Stimulated activated memory B cell treated with anti-CD40 and anti-IgM and Interleukin-4, amounts not matched to agents 10 μg/mL and 1 μg/mL and 100 μg/mL, for 72 hours (primary cell): ENCODE results near the gene SLC44A1.

Source experiments
- ATAC-seq: fragments of 150-1000 bp; cut with Tn5 transposase; 2 replicates; pipeline ENCODE4 v1.10.0; 2021
- H3K27ac Mint-ChIP-seq: one replicate; pipeline ENCODE4 v1.8.0; 2022; ENCODE audit warnings: mild to moderate bottlenecking, mixed read lengths
- H3K27me3 Mint-ChIP-seq: one replicate; pipeline ENCODE4 v1.8.0; 2022; ENCODE audit warnings: mixed read lengths
- H3K36me3 Mint-ChIP-seq: one replicate; pipeline ENCODE4 v1.8.0; 2022; ENCODE audit warnings: mixed read lengths
- H3K4me1 Mint-ChIP-seq: one replicate; pipeline ENCODE4 v1.8.0; 2022; ENCODE audit warnings: mixed read lengths
- H3K4me3 Mint-ChIP-seq: one replicate; pipeline ENCODE4 v1.8.0; 2022; ENCODE audit warnings: mild to moderate bottlenecking, moderate library complexity, mixed read lengths
- H3K9me3 Mint-ChIP-seq: one replicate; pipeline ENCODE4 v1.8.0; 2022; ENCODE audit warnings: mixed read lengths

SLC44A1 gene

GRCh38 chr9:105295986-105296385 lies 51.5 kb downstream of the SLC44A1 start:
- Mint-ChIP-seq H3K9me3 (no peaks in the 10 kb centered on the region), H3K36me3 (peaks cover 21% of the 10 kb centered on the region), H3K27ac (no peak overlapping the region), H3K4me3 (no peak overlapping the region), H3K4me1 (peaks cover 4% of the 10 kb centered on the region), H3K27me3 (no peaks in the 10 kb centered on the region)
- no peak for ATAC-seq

- no peak for ATAC-seq
- Mint-ChIP-seq H3K4me1 (peaks cover 4% of the 10 kb centered on the region), H3K36me3 (peaks cover 21% of the 10 kb centered on the region), H3K27me3 (no peaks in the 10 kb centered on the region), H3K9me3 (no peaks in the 10 kb centered on the region), H3K4me3 (no peak overlapping the region), H3K27ac (no peak overlapping the region)
Measured at GRCh38 chr9:105296445-105296844, 52.0 kb downstream of the SLC44A1 start.

DNA sequence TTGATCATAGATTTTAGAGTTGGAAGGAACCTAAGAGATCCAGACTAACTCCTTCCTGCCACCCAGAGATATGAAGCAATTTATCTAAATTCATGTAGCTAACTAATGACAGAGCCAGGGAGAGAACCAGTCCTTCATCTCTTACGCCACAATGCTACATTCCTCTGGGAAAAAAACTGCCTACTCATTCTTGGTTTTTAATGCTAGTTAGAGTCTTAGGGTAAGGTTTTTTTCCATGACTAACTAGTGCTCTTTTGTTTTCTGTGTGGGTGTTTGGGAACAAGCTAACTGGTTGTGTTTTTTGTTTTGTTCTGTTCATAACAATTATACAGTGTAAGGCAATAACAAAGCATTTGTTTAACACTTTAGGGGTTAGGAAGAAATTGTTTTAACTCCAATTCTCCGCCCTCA lies 52.4 kb downstream of the SLC44A1 start:
- no peak overlapping the region for H3K27ac Mint-ChIP-seq
- no peak for ATAC-seq
- H3K36me3 Mint-ChIP-seq, result peaks cover 24% of the 10 kb centered on the region
- no peaks in the 10 kb centered on the region for H3K27me3 Mint-ChIP-seq
- no peaks in the 10 kb centered on the region for H3K9me3 Mint-ChIP-seq
- H3K4me3 Mint-ChIP-seq, result no peak overlapping the region
- H3K4me1 Mint-ChIP-seq, result peaks cover 4% of the 10 kb centered on the region

GRCh38 chr9:105297442-105298075 lies 53.1 kb downstream of the SLC44A1 start:
- Mint-ChIP-seq H3K36me3 (peaks cover 29% of the 10 kb centered on the region), H3K4me1 (peaks cover 4% of the 10 kb centered on the region), H3K4me3 (no peak overlapping the region), H3K27me3 (no peaks in the 10 kb centered on the region), H3K9me3 (no peaks in the 10 kb centered on the region), H3K27ac (no peak overlapping the region)
- no peak for ATAC-seq

DNA sequence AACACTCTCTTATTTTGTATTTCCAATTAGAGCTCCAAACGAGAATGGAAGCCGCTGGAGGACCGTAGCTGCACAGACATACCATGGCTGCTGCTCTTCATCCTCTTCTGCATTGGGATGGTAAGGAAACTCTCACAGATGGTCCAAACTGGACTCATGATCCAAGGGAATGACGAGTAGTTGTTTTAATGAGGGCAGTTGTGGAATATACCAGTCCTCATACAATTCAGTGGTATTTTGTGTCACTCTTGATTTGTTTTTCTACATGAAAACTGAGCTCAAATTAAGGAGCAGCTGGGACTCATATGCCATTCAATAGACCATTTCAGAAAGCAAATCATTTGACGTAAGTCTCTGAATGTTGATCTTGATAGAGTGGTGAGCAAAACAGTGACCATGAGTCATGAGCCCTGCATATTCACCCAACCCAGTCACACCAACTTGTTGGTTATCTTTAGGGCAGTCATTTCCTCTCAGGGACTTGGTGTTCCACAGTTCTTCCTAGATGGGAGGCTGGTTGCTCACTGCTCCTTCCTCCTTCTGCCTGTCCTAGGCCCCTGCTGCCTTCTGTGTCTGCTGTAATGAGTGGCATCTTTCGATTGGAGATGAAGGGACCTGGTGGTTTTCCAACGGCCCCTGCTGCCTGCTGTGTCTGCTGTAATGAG lies 54.9 kb downstream of the SLC44A1 start:
- H3K4me3 Mint-ChIP-seq, result no peak overlapping the region
- H3K9me3 Mint-ChIP-seq, result no peaks in the 10 kb centered on the region
- peaks cover 4% of the 10 kb centered on the region for H3K4me1 Mint-ChIP-seq
- no peaks in the 10 kb centered on the region for H3K27me3 Mint-ChIP-seq
- H3K27ac Mint-ChIP-seq, result no peak overlapping the region
- H3K36me3 Mint-ChIP-seq, result peaks cover 44% of the 10 kb centered on the region
- no peak for ATAC-seq

DNA sequence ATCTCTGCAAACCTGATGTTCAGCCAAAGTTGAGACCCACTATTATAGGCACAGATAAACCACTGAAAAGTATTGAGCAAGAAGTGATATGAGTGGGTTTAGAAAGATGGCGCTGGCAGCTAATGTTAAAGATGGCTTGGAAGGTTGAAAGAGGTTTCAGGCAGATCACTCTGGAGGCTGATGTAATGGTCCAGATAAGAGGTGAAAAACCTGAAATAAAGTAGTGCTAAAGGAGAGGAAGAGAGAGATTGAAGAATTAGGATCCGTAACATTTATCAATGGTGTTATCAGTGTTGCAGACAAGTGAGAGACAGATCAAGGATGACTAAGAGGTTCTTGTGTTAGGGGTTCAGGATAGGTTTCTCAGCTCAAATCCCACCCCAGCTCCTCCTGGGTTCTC lies 58.3 kb downstream of the SLC44A1 start:
- no peaks in the 10 kb centered on the region for H3K9me3 Mint-ChIP-seq
- ATAC-seq, result no peak
- H3K27me3 Mint-ChIP-seq, result no peaks in the 10 kb centered on the region

GRCh38 chr9:105305856-105306255 lies 61.4 kb downstream of the SLC44A1 start:
- no peak overlapping the region for H3K27ac Mint-ChIP-seq
- H3K36me3 Mint-ChIP-seq, result peaks cover 33% of the 10 kb centered on the region
- H3K9me3 Mint-ChIP-seq, result no peaks in the 10 kb centered on the region
- ATAC-seq, result no peak
- no peak overlapping the region for H3K4me3 Mint-ChIP-seq
- H3K27me3 Mint-ChIP-seq, result no peaks in the 10 kb centered on the region
- H3K4me1 Mint-ChIP-seq, result peaks cover 7% of the 10 kb centered on the region

More for the DNA sequence above, 58.3 kb downstream of the SLC44A1 start:
- H3K36me3 Mint-ChIP-seq, result peaks cover 48% of the 10 kb centered on the region
- H3K4me1 Mint-ChIP-seq, result peaks cover 7% of the 10 kb centered on the region
- H3K4me3 Mint-ChIP-seq, result no peak overlapping the region
- H3K27ac Mint-ChIP-seq, result no peak overlapping the region

DNA sequence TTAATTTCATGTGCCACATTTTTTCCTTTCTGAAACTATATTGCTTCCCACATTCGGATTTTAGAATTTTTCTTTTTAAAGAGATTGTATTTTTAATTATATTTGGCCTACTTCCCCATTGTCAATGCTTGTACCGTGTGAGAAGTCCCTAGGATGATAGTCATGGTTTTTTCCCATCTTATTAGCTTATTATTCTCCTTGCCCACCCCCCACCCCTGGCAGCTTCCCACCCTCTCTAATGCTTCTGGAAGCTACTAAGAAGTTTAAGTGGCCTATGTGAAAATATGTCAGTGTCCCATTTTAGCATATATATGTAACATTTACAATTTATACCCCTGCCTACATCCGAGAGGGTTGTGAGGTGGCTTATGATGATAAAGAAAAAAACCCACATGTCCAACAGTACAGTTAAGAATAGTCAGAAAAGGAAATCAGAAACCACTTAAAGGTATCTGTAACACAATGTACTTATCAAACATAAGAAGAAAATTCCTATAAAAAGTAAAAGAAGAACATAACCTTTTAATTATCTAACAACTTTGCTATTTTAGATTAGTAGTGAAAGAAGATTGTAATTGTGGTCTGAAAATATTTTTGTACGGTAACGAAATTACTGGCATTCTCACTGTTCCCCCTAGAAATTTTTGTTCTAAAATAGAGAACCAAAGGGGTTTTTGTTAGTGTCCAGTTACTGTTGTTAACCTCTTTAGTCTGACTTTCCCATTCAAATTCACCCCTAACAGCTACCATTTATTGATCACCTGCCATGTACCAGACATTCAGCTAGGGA lies 62.1 kb downstream of the SLC44A1 start:
- no peak overlapping the region for H3K27ac Mint-ChIP-seq
- H3K4me3 Mint-ChIP-seq, result no peak overlapping the region
- no peaks in the 10 kb centered on the region for H3K27me3 Mint-ChIP-seq
- no peak for ATAC-seq
- H3K4me1 Mint-ChIP-seq, result peaks cover 7% of the 10 kb centered on the region
- H3K36me3 Mint-ChIP-seq, result peaks cover 33% of the 10 kb centered on the region
- no peaks in the 10 kb centered on the region for H3K9me3 Mint-ChIP-seq

- no peaks in the 10 kb centered on the region for H3K27me3 Mint-ChIP-seq
- no peak overlapping the region for H3K4me3 Mint-ChIP-seq
- ATAC-seq, result no peak
- no peak overlapping the region for H3K27ac Mint-ChIP-seq
- H3K4me1 Mint-ChIP-seq, result peaks cover 7% of the 10 kb centered on the region
- H3K9me3 Mint-ChIP-seq, result no peaks in the 10 kb centered on the region
- H3K36me3 Mint-ChIP-seq, result peaks cover 32% of the 10 kb centered on the region
Measured at GRCh38 chr9:105307591-105308130, 63.2 kb downstream of the SLC44A1 start.

GRCh38 chr9:105308461-105309341 lies 64.2 kb downstream of the SLC44A1 start:
- Mint-ChIP-seq H3K9me3 (no peaks in the 10 kb centered on the region), H3K27me3 (no peaks in the 10 kb centered on the region), H3K4me1 (peaks cover 7% of the 10 kb centered on the region), H3K36me3 (peaks cover 28% of the 10 kb centered on the region), H3K4me3 (no peak overlapping the region), H3K27ac (no peak overlapping the region)
- ATAC-seq, result no peak

DNA sequence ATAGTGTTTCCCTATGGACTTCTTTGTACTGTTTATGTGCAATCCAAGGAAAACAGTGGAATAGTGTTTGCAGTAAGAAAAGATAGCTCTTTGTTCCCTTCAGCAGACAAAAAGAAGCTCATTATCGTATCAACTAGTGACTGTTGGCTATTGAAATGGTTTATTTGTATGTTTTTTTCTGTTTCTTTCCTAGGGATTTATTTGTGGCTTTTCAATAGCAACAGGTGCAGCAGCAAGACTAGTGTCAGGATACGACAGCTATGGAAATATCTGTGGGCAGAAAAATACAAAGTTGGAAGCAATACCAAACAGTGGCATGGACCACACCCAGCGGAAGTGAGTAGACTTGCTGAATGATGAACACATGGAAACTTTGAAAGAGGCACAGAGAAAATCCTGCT lies 65.1 kb downstream of the SLC44A1 start:
- Mint-ChIP-seq H3K36me3 (peaks cover 24% of the 10 kb centered on the region), H3K9me3 (no peaks in the 10 kb centered on the region), H3K4me1 (peaks cover 7% of the 10 kb centered on the region), H3K27me3 (no peaks in the 10 kb centered on the region), H3K27ac (no peak overlapping the region), H3K4me3 (no peak overlapping the region)
- no peak for ATAC-seq

- no peak overlapping the region for H3K27ac Mint-ChIP-seq
- no peaks in the 10 kb centered on the region for H3K27me3 Mint-ChIP-seq
- no peak overlapping the region for H3K4me3 Mint-ChIP-seq
- no peak for ATAC-seq
- no peaks in the 10 kb centered on the region for H3K9me3 Mint-ChIP-seq
- peaks cover 24% of the 10 kb centered on the region for H3K36me3 Mint-ChIP-seq
- peaks cover under 1% of the 10 kb centered on the region for H3K4me1 Mint-ChIP-seq
Measured at GRCh38 chr9:105311306-105311705, 66.9 kb downstream of the SLC44A1 start.

DNA sequence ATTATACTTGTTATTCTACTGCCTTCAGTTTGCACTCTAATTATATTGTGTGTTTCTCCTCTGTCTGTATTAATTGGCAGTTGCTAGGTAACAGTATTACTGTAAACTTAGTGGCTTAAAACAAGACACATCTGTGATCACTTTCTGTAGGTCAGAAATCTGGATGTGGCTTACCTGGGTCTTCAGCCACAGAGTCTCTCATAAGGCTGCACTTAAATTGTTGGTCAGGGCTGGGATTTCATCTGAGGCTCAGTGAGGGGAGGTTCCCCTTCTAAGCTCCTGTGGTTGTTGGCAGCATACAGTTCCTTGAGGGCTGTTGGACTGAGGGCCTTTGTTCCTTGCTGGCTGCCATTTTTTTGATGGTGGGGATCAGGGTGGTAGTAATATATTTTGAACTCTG lies 68.8 kb downstream of the SLC44A1 start:
- H3K27me3 Mint-ChIP-seq, result no peaks in the 10 kb centered on the region
- peaks cover 1% of the 10 kb centered on the region for H3K4me1 Mint-ChIP-seq
- no peak for ATAC-seq
- no peak overlapping the region for H3K27ac Mint-ChIP-seq
- H3K4me3 Mint-ChIP-seq, result no peak overlapping the region
- no peaks in the 10 kb centered on the region for H3K9me3 Mint-ChIP-seq
- peaks cover 24% of the 10 kb centered on the region for H3K36me3 Mint-ChIP-seq

DNA sequence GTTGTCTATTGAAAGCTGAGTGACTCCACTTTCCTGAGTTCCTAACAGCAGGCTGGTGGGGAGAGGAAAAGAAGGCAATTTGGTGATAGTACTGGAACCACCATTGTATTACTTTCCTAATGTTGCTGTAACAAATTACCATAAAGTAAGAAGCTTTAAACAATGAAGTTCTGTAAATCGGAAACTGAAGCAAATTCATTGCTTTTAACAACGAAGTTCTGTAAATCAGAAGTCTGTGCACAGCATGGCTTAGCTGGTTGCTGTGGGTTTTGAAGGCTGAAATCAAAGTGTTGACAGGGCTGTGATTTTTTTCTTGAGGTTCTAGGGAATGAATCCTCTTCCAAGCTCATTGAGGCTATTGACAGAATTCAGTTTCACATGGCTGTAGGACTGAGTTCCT lies 72.3 kb downstream of the SLC44A1 start:
- Mint-ChIP-seq H3K36me3 (peaks cover 18% of the 10 kb centered on the region), H3K4me1 (peaks cover 10% of the 10 kb centered on the region), H3K27me3 (no peaks in the 10 kb centered on the region), H3K4me3 (no peak overlapping the region), H3K9me3 (no peaks in the 10 kb centered on the region), H3K27ac (no peak overlapping the region)
- no peak for ATAC-seq

DNA sequence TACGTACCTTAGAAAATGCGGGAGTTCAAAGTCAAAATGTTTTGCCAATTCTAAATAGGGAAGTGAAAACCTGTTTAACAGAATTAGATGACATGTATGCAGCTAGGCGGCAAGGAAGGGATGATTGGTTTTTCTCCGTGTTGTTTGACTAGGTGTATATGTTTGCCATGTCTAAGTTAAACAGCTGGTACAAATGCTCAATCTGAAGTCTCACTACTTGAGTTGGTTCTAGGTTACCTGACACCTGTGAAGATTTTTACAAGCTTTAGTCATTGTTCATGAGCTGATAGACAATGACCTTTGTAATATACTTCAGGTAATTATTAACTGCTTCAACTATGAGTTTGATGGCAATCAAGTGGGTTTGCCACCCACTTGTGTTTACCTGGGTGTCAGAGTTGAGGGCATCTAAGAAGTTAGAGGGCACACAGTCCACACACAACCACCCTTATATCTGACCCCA lies 74.3 kb downstream of the SLC44A1 start:
- Mint-ChIP-seq H3K36me3 (peaks cover 9% of the 10 kb centered on the region), H3K27me3 (no peaks in the 10 kb centered on the region), H3K27ac (peak overlapping the region; percentile 21), H3K9me3 (no peaks in the 10 kb centered on the region), H3K4me1 (peaks cover 10% of the 10 kb centered on the region), H3K4me3 (no peak overlapping the region)
- ATAC-seq, result peak; percentile 76
